Spleen (tissue), 11 donors: Measurements from ENCODE around the gene MRPL41. TPM values are rescaled to one million over a fixed set of nuclear protein-coding genes. Genes with fewer than 3 reads are reported as not detected.

Experiments used
- DNase-seq: peaks from one replicate; pipeline ENCODE4 v3.0.0-alpha.2; 2020
- H3K27ac ChIP-seq, 8 donors: fragments of 200-600 bp; sonication (generic) in 7 of 8; 1 replicate in 4 of 8; 2 replicates in 4 of 8; pipeline versions ENCODE4 v1.5.0 to v1.8.0; 2016 to 2021; ENCODE audit warnings: inconsistent platforms in 4 of 8, mild to moderate bottlenecking in 4 of 8, moderate library complexity in 1 of 8
- H3K27me3 ChIP-seq, 7 donors: fragments of 200-600 bp; sonication (generic) in 6 of 7; replicated peaks in 1 of 7; 1 replicate in 4 of 7; 2 replicates in 3 of 7; pipeline versions ENCODE4 v1.5.0 to v1.8.0; 2016 to 2021; ENCODE audit warnings: inconsistent platforms in 3 of 7, mild to moderate bottlenecking in 1 of 7
- H3K36me3 ChIP-seq, 6 donors: fragments of 200-600 bp; sonication (generic) in 5 of 6; 1 replicate in 4 of 6; 2 replicates in 2 of 6; pipeline versions ENCODE4 v1.5.0 to v1.8.0; 2016 to 2021; ENCODE audit warnings: inconsistent platforms in 2 of 6
- H3K4me1 ChIP-seq, 6 donors: fragments of 200-600 bp; sonication (generic) in 5 of 6; 1 replicate in 3 of 6; 2 replicates in 3 of 6; pipeline versions ENCODE4 v1.5.0 to v1.8.0; 2016 to 2021; ENCODE audit warnings: inconsistent platforms in 3 of 6
- H3K4me3 ChIP-seq, 8 donors: fragments of 200-600 bp; sonication (generic) in 7 of 8; 1 replicate in 4 of 8; 2 replicates in 4 of 8; pipeline versions ENCODE4 v1.5.0 to v1.8.0; 2016 to 2021; ENCODE audit warnings: inconsistent platforms in 4 of 8, mild to moderate bottlenecking in 4 of 8, moderate library complexity in 2 of 8
- H3K9me3 ChIP-seq, 8 donors: fragments of 200-600 bp; sonication (generic) in 7 of 8; 1 replicate in 4 of 8; 2 replicates in 4 of 8; pipeline versions ENCODE4 v1.5.0 to v1.8.0; 2016 to 2021; ENCODE audit warnings: inconsistent platforms in 4 of 8
- POLR2A ChIP-seq, 3 donors: fragments of 450-650 bp; IDR thresholded peaks; one replicate each; pipeline ENCODE4 v1.5.1; 2017; ENCODE audit warnings: antibody characterized with exemption in 3 of 3, mild to moderate bottlenecking in 1 of 3
- POLR2AphosphoS5 ChIP-seq, 3 donors: sonication (generic); formaldehyde crosslinking; IDR thresholded peaks; one replicate each; pipeline ENCODE4 v1.5.1; 2017; ENCODE audit warnings: antibody characterized with exemption in 3 of 3
- WGBS, 5 donors: extraction: QIAGEN DNeasy Blood & Tissue Kit in 3 of 5; methylation state at CpG; one replicate each; pipeline versions ENCODE4 v1.1.5 to v1.1.7; 2013 to 2018; 5-methylcytosine and 5-hydroxymethylcytosine counted together
- intact Hi-C: fragments of 100-400 bp; cut with DNase I; formaldehyde crosslinking; loops from one replicate; pipeline ENCODE4 v1.15.0; 2023; ENCODE audit warnings: low total_unique reads
- polyA plus RNA-seq, 3 donors: library from polyadenylated mRNA; stranded (reverse); fragments of 200-250 nt; gene quantifications; one replicate each; pipeline ENCODE4 v1.2.1, GENCODE V29; 2013
- total RNA-seq, 7 donors: library from RNA; depleted of rRNA in 3 of 7; stranded (reverse); fragments of >200 nt in 3 of 7; fragmentation: NEBNext Ultra II Directional in 4 of 7; extraction: Animal tissue kit (Norgen Biotek cat#: 25700) in 4 of 7; gene quantifications; one replicate each; pipeline versions ENCODE4 v1.1.0 to v1.2.1, GENCODE V29; 2016 to 2021
- TF ChIP-seq, protein P1 (sequence below), 11 experiments: fragments of 200-600 bp in 7 of 11; fragments of 450-650 bp in 4 of 11; sonication (generic) in 4 of 11; IDR thresholded peaks in 8 of 11; conservative IDR thresholded peaks in 3 of 11; 1 replicate in 7 of 11; 2 replicates in 4 of 11; pipeline versions ENCODE4 v1.4.0 to v1.8.0; 2016 to 2021; ENCODE audit warnings: antibody characterized with exemption in 11 of 11, inconsistent platforms in 4 of 11, mild to moderate bottlenecking in 1 of 11
- donor health status: healthy with polysubstance abuse.
- donor health status: DM: no; HTN: no; CAD: no; lungs with moderate emphysema.
- donor health status: DM: no; HTN: no; CAD: no.
- donor health status: Bipolar disorder and iron deficiency.
- donor health status: healthy.
- donor health status: DM: no; HTN: no; CAD: no.
- donor health status: DM: yes; HTN: yes; CAD: no.

MRPL41 gene
- total and polyA plus RNA-seq, 10 donors: 20.5 to 98.1 (median 35.5) TPM

DNA sequence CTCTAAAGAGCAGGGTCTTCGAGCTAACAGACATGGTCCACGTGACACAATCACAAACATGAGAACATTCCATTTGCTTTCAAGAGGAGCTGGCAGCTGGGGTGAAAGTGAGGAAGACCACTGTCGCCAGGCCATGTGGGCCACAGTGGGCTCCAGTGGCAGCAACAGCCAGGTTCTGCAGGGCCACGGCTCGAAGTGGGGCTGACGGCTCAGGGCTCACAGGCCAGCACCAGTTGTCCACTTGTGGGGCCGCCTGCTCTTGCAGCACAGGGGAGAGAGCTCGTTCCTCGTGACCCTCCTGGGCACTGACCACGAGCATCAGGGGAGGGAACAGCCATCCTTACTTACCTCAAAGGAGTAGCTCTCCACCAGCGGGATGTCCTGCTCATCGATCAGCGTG, 36.6 kb downstream of the MRPL41 start:
- no peak for DNase-seq
- H3K4me3 ChIP-seq: no peak overlapping the region
- 86 to 95% (median 89%) methylated on average over 11 to 13 of the region's 13 CpGs for WGBS, 5 donors
- intact Hi-C loops: no loop called here
- TF ChIP-seq, protein P1, sequence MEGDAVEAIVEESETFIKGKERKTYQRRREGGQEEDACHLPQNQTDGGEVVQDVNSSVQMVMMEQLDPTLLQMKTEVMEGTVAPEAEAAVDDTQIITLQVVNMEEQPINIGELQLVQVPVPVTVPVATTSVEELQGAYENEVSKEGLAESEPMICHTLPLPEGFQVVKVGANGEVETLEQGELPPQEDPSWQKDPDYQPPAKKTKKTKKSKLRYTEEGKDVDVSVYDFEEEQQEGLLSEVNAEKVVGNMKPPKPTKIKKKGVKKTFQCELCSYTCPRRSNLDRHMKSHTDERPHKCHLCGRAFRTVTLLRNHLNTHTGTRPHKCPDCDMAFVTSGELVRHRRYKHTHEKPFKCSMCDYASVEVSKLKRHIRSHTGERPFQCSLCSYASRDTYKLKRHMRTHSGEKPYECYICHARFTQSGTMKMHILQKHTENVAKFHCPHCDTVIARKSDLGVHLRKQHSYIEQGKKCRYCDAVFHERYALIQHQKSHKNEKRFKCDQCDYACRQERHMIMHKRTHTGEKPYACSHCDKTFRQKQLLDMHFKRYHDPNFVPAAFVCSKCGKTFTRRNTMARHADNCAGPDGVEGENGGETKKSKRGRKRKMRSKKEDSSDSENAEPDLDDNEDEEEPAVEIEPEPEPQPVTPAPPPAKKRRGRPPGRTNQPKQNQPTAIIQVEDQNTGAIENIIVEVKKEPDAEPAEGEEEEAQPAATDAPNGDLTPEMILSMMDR (IDR thresholded peaks at IDR 0.05 in 8 of 11, conservative IDR thresholded peaks at IDR 0.05 in 3 of 11): no peak
- TF ChIP-seq POLR2AphosphoS5 (IDR thresholded peaks at IDR 0.05): no peak
- TF ChIP-seq POLR2A (IDR thresholded peaks at IDR 0.05): no peak
- no peaks in the 10 kb centered on the region for H3K27me3 ChIP-seq
- H3K9me3 ChIP-seq: no peaks in the 10 kb centered on the region
- no peak overlapping the region for H3K27ac ChIP-seq
- peaks cover 0 to 52% (median 33%) of the 10 kb centered on the region in 6 donors for H3K36me3 ChIP-seq
- peaks cover 6 to 48% (median 26%) of the 10 kb centered on the region in 6 donors for H3K4me1 ChIP-seq

DNA sequence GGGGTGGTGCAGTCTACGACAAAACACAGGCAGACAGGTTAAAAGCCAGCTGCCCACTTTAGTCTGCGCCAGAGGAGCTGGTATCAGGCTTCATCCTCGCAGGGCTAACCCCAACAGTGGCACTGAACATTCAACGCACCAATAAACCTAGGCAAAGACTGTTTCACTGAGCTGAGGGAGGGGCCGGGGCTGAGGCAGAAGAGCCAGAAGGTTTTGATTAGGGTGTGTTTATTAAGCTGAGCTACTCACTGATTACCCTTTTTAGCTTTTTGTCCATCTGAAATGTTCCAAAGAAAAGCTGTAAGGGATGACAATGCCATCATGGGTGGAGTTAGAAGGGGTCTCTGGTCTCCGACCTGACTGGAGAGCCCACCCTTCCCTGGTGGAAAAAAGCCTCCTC, 37.2 kb downstream of the MRPL41 start:
- H3K4me3 ChIP-seq: peak overlapping the region in 4 of 8 donors; percentile 67 to 94 (median 87)
- H3K27ac ChIP-seq: no peak overlapping the region
- intact Hi-C loops: no loop called here
- H3K9me3 ChIP-seq: no peaks in the 10 kb centered on the region
- TF ChIP-seq, protein P1 (IDR thresholded peaks at IDR 0.05 in 8 of 11, conservative IDR thresholded peaks at IDR 0.05 in 3 of 11): no peak
- 91 to 96% (median 95%) methylated on average over 6 of the region's 6 CpGs for WGBS, 5 donors
- no peaks in the 10 kb centered on the region for H3K27me3 ChIP-seq
- H3K4me1 ChIP-seq: peaks cover 6 to 48% (median 26%) of the 10 kb centered on the region in 6 donors
- peaks cover 0 to 46% (median 28%) of the 10 kb centered on the region in 6 donors for H3K36me3 ChIP-seq
- DNase-seq: no peak

DNA sequence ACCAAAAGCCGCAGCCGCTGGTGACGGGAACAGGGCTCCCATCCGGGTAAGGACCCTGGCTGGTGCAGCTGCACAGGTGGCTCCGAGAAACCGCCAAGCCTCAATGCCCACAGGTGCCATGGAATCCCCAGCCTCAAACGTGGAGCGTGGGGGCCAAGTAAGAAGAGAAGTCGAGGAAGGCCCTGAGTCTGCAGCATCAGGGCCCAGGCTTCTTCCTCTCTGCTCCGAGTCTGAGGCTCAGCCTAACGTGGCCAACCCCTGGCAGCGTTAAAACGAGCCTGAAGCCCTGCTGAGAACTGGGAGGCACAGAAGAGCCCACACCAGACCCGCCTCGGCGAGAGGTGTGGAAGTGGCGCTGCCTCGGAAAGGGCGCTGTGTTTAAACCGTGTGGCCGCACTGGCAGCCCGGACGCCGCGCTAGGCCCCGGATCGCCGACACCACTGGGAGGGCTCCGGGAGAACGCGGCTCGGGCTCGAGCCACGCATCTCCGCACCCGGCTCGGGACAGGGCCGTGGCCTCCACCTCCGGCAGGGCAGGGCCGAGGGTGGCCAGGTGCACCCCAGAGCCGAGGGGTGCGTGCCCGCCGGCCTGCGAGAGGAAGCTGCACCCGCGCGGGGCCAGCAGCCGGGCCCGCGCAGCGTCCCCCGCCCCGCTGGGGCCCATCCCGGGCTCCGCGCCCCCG, 37.9 kb downstream of the MRPL41 start:
- Histone ChIP-seq H3K9me3 (no peaks in the 10 kb centered on the region), H3K4me3 (peak overlapping the region; percentile 50 to 94 (median 74))
- intact Hi-C loops: no loop called here

DNA sequence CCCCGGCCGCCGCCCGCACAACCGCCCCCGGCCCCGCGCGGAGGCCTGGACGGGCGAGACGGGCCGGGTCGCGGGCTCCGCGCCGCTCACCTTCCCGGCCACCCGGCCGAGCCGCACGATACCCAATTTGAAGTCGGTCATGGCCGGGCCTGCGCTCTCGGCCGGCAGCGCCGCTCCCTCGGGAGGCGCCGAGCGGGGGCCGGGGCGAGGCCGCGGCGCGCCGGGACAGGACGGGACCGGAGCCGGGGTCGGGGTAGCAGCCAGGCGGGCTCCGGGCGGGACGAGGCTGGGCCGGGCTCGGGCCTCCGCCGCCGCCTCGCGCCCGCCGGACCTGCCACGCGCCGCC, 38.4 kb downstream of the MRPL41 start:
- Histone ChIP-seq H3K27me3 (no peaks in the 10 kb centered on the region), H3K4me1 (peaks cover 6 to 48% (median 26%) of the 10 kb centered on the region in 6 donors), H3K9me3 (no peaks in the 10 kb centered on the region), H3K27ac (peak overlapping the region in 3 of 8 donors; percentile 46 to 86 (median 51)), H3K36me3 (peaks cover 0 to 34% (median 23%) of the 10 kb centered on the region in 6 donors), H3K4me3 (peak overlapping the region; percentile 50 to 94 (median 74))
- intact Hi-C loops: no loop called here
- DNase-seq: no peak
- TF ChIP-seq POLR2AphosphoS5 (IDR thresholded peaks at IDR 0.05): no peak
- TF ChIP-seq, protein P1 (IDR thresholded peaks at IDR 0.05 in 8 of 11, conservative IDR thresholded peaks at IDR 0.05 in 3 of 11): no peak
- no peak for TF ChIP-seq POLR2A (IDR thresholded peaks at IDR 0.05)
- 0 to 2% (median 1%) methylated on average over 16 to 61 of the region's 61 CpGs for WGBS, 5 donors

More for the DNA sequence above, 37.9 kb downstream of the MRPL41 start:
- no peaks in the 10 kb centered on the region for H3K27me3 ChIP-seq
- H3K36me3 ChIP-seq: peaks cover 0 to 40% (median 23%) of the 10 kb centered on the region in 6 donors
- DNase-seq: no peak
- TF ChIP-seq POLR2A (IDR thresholded peaks at IDR 0.05) (no peak), POLR2AphosphoS5 (IDR thresholded peaks at IDR 0.05) (peak in 1 of 3 donors; percentile 33)
- TF ChIP-seq, protein P1 (IDR thresholded peaks at IDR 0.05 in 8 of 11, conservative IDR thresholded peaks at IDR 0.05 in 3 of 11): no peak
- 9 to 29% (median 14%) methylated on average over 17 to 58 of the region's 58 CpGs for WGBS, 5 donors
- peaks cover 6 to 48% (median 26%) of the 10 kb centered on the region in 6 donors for H3K4me1 ChIP-seq
- H3K27ac ChIP-seq: peak overlapping the region in 3 of 8 donors; percentile 30 to 86 (median 51)
